ENCODE results near the gene TEX9.
"Not testable (repeated sequence)": the region's sequence is repeated elsewhere in the genome, so short reads cannot be mapped to it uniquely, and the experiment has no call there.

Gene TEX9

DNA sequence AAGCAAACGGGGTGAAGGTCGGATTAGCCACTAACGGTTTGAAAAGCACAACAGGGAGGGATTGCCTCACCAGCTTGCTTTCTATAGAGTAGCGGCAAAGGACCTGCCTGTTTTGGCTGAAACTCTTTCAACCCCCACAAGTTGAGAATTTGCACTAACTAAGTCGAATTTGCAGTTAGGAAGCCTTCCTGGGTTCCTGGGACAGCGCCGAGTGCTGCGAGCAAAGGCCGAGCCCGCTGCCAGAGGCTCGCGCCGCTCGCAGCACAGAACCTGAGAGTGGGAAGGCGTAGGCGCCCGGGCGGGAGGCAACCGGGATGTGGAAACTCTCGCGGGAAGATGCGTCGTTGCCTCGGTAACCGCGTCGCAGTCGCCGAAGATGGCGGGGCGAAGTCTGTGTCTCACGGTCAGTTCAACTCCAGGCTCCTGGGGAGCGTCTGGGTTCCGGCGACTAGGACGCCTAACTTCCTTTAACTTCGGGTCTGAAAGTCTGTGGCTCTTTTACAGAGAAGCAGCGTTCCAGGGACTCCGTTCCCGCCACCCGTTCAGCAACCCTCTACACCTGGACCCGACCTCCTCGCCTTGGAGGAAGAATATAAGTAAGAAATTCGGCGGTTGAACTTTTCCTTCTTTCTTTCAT, at the start of gene TEX9:
Gene TEX9 (plus strand): TSS at position 352 of the 637 bp plus-strand sequence. CDS start 25 bp downstream, at position 377.
- DNase-seq: peak; percentile 77

DNA sequence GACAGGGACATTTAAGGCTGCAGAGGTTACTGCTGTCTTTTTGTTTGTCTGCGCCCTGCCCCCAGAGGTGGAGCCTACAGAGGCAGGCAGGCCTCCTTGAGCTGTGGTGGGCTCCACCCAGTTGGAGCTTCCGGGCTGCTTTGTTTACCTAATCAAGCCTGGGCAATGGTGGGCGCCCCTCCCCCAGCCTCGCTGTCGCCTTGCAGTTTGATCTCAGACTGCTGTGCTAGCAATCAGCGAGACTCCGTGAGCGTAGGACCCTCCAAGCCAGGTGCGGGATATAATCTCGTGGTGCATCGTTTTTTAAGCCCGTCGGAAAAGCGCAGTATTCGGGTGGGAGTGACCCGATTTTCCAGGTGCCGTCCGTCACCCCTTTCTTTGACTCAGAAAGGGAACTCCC, 48.7 kb upstream of the TEX9 start:
- DNase-seq: not testable (repeated sequence)

DNA sequence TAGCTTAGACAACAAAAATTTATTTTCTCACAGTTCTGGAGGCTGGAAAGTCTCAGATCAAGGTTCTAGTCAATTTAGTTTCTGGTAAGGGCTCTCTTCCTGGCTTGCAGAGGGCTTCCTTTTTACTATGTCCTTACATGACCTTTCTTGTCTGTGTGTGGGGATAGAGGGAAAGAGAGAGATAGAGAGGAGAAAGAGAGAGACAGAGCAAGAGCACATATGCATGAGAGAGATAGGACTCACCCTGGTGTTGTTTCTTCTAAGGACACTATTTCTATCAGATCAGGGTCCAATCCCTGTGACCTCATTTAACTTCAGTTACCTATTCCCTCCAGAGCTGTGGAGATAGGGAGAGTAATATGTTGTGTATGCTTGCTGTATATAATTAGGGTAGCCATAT, 44.9 kb upstream of the TEX9 start:
- DNase-seq: no peak

DNA sequence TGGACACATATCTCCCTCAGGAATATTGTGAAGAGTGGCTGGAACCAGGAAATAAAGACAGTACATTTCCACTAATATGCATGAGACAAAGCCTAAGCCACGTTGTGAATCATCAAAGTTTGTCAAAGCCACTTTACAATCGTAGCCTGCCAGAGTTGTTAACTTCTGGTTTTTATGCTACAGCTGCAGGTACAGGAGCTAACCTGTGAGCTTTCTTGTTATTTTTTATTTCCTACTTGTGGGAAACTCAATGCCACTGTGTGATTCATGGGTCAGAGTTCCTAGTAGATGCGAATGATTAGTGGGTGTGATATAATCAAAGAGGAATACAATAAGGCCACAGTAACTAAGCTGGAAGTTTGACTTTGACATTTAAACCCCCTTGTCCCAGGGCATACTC, 44.4 kb upstream of the TEX9 start:
- no peak for DNase-seq

DNA sequence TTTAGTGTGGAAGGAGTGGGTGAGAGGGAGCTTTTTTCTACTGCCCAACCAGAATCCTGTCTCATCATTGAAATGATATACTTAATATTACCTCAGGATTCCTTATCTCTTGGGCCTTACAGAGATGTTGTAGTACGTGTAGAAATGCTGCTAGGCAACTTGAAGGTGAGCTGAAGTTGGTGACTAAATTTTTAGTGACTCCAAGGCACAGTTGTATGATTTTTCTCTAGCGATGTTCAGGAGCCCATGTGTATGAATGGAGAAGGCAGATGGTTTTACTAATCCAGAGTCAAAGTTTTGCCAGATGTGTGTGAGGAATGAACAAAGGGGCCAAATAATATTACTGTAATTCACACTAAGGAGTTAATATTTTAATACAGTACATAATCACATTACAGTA, 42.8 kb upstream of the TEX9 start:
- no peak for DNase-seq

DNA sequence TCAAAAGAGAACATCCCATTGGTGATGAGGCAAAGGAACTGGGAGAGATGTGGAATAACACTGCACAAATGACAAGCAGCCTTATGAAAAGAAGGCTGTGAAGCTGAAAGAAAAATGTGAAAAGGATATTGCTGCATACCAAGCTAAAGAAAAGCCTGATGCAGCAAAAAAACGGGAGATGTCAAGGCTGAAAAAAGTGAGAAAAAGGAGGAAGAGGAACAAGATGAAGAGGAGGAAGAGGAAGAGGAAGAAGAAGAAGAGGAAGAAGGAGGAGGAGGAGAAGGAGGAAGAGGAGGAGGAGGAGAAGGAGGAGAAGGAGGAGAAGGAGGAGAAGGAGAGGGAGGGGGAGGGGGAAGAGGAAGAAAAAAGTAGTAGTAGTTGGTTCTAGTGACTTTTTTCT, 41.8 kb upstream of the TEX9 start:
- DNase-seq: no peak

DNA sequence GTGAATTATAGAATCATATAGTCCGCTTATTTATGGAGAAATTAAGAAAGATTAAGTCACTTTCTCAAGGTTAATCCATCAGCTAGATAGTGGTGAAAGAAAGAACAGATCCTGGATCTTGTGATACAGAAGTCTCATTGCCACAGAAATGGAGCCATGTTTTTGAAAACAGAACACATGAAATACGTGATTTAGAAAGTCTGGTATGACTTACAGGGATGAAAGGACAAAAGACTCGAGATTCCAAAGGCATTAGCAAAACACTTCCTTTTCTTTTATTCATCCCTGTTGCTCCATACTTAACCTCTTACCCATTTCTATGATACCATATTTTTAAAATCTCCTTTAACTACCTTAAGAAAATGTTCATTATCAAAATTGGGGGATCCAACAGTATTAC, 40.0 kb upstream of the TEX9 start:
- DNase-seq: no peak

DNA sequence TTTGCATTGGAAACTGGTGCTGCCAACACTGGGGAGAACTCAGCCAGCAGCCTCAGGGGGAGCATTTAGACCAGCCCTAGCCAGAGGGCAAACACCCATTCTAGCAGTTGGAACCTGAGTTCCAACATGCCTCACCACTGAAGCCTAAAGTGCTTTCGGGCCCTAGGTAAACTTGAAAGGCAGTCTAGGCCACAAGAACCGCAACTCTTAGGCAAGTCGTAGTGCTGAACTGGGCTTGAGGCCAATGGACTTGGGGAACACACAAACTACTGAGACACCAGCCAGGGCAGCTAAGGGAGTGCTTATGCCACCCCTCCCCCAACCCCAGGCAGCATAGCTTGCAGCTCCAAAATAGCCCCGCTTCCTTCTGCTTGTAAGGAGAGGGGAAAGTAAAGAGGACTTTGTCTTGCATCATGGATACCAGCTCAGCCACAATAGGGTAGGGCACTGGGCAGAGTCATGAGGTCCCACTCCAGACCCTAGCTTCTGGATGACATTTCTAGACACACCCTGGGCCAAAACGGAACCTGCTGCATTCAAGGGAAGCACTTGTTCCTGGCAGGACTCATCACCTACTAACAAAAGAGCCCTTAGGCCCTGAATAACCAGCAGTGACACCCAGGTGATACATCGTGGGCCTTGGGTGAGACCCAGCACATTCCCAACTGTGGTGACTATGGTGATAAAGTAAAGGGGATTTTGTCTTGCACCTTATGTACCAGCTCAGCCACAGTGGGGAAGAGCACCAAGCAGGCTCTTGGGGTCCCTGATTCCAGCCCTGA, 37.3 kb upstream of the TEX9 start:
- no peak for DNase-seq

DNA sequence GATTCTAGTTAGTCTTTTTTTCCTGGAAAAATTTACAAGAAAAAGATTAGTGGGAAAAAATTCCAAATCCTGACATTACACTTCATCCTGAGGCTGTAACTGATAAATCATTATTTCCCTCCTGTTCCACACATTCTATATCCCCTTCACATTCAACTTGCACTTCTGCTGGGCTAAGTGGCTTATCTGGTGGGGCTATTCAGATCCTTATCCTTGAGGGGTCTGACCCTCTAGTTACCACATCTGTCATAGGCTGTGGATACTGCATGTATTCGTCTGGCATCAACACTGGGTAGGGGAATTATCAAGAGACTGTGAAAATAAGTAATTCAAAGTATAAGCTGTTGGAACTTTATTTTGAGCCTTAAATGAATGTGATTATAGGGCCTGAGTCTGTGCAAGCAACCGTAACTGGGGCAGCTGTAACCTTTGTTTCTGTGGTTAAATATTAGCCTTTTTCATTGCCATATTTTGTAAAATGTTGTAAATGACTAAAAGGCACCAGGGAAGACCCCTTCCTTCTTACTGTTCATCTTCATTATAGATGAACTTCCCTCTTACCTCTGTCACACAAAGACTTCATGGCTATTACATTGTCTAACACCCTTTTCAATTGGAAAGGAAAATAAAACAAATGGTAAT, 28.0 kb upstream of the TEX9 start:
- DNase-seq: no peak

DNA sequence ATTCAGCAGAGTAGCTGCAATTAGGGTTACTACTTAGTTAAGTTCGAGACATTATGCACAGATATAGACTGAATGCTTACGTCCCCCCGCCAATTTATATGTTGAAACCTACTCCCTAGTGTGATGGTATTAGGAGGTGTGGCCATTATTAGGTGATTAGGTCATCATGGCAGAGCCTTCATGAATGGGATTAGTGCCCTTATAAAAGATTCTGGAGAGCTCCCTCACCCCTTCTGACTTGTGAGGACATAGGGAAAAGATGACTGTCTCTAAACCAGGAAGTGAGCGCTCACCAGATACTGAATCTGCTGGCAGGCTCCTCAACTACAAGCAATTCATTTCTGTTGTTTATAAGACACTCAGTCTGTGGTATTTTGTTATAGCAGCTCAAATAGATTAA, 25.6 kb upstream of the TEX9 start:
- DNase-seq: no peak

DNA sequence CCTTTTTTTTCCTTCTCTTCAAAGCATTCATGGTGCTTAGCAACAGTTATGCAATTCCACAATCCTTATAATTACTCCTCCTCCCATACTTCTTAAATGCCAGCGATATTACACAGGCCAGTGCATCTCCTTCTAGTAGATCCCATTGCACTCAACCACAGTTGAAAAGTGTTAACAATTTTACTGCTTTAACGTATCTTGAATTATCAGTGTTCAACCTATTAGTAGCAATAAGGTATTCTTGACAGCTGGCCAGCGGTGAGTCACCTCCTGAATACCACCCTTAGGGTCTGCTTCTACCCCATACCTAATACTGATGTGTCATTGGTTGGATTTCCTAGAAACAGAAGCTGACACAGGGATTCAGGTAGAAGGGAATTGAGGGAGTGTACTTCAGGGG, 24.0 kb upstream of the TEX9 start:
- no peak for DNase-seq

DNA sequence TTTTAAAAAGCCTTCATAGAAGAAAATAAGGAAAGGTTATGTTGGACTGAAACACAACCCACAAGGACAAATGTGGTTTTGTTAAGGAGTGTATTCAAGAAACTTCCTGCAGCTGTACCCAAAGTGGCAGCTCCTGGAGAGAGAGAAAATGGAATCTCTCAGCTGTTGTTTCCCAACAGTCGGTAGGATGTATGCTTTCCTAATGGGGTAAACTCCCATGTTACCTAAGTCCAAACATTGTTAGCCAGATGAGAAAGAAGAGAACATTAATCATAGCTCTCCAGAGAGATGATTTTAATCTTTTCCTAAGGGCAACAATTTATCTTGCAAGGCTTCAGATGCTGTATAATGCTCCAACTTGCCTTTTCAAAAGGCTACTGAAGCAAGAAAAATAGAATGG, 22.6 kb upstream of the TEX9 start:
- no peak for DNase-seq

DNA sequence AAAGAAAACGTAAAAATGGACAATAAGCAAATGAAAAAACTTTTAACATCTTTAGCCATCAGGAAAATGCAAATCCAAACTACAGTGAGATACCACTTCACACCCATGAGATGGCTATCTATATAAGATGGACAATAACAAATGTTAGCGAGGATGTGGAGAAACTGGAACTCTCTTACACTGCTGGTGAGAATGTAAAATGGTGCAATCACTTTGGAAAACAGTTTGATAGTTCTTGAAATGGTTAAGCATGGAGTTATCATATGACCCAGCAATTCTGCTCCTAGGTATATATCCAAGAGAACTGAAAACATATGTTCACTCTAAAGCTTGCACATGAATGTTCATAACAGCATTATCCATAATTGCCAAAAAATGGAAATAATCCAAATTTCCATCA, 21.3 kb upstream of the TEX9 start:
- DNase-seq: no peak

DNA sequence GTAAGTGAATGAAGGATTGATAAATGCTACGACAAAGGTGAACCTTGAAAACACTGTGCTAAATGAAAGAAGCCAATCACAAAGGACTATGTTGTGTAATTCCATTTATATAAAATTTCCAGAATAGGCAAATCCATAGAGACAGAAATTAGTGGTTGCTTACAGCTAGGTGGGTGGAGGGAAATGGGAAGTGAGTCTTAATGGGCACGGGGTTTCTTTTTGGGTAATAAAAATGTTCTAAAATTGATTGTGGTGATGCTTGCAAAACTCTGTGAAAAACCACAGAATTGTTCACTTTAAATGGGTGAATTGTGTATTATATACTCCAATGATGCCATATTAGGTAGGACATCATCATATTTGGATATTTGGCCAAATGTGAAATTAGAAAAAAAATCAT, 20.9 kb upstream of the TEX9 start:
- DNase-seq: no peak

DNA sequence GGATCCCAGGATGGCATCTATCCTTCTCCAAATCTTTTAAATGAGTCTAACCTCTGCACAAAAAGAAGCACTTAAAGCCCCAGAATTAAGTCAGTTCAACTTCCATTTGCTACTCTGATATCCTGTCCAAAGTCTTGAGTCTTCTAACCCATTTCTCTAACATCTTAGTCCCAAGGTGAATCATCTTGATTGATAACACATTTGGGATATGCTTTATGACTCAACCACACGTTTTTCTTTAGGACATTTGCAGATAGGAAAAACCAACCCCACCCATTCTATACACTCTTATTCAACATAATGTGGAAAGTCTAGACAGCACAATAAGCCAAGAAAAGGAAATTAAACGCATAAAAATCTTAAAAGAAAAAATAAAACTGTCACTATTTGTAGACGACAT, 18.8 kb upstream of the TEX9 start:
- no peak for DNase-seq

DNA sequence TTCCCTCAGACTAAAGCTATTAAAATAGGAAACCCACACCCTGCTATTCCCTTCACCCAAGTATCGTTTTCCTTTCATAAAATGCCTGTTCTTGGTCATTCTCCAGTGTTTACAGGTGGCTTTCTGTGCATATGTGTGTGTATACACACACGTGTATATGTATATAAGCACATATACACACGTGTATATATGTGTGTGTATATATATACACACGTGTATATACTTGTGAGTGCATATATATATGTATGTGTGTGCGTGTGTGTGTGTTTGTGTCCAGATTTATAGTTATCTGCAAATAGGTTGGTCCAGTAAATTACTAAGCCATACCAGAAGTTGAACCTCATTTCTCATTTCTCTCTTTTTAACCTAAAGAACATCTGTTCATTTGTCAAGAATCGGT, 15.7 kb upstream of the TEX9 start:
- DNase-seq: no peak

DNA sequence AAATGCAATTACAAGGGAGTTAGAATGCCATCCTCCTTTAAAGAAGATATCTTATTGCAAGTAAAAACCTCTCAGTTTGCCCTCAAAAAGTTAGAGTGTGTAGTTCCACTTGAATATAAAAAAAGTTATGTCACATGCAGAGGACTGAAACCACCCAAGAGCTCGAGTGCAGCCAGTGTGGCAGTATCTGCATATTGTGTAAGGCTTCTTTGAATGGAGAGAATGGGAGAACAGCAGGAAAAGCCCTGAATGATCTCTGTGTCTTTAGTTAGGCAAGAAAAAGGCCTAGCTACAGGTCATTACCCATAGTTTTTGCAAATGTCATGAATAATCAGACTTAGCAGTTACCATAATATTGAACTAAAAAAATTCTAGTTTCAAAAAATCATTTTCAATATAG, 13.9 kb upstream of the TEX9 start:
- no peak for DNase-seq

DNA sequence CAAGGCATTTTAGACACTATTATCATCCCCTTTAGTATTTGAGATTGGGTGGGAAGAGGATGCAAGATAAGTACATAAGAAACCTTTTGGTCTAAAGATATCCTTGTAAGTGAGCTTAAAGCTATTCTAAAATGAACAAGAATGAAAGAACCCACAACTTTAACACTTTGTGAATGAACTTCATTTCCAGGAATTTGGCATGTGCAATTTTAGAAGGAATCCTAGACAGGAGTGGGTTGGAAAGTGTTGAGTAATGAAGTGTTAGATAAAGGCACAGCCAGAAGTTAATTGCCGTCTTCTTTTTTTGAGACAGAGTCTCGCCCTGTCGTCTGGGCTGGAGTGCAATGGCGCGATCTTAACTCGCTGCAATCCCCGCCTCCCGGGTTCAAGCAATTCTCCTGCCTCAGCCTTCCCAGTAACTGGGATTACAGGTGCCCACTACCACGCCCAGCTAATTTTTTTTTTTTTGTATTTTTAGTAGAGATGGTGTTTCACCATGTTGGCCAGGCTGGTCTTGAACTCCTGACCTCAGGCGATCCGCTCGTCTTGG, 13.2 kb upstream of the TEX9 start:
- no peak for DNase-seq

DNA sequence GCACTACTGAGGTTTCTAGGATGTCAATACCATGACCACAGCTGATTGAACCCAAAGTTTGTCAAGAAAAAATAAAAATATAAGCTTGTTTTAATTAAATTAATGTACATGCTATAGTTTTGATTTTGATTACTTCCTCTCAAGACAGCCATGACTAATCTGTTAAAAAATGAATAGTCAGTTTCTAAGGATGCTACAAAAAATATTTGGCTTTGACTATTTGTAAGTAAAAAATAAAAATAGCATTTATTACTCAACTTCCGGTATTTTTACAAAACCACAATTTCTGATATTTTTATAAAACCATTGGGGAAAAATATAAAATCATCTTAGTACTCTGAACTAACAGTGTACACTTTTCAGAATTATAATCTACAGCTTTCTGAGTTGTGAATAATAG, 12.1 kb upstream of the TEX9 start:
- no peak for DNase-seq

DNA sequence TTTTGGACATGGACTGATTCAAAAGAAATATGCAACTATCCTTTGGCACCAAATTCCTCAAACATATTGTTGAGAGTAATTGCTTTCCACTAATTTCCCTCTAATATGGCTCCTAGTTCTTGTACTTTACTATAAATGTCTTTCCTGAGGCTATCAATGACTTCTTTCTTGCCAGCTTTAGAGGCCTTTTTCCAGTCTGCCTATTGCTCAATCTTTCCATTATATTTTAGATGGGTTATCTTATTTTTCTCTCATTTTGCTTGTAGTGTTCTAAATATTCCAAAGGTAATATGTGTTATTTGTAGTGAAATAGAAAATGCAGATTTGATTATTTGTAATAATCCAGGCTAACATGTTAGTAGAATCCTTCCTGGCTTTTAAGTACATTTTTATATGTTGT, 11.5 kb upstream of the TEX9 start:
- no peak for DNase-seq

DNA sequence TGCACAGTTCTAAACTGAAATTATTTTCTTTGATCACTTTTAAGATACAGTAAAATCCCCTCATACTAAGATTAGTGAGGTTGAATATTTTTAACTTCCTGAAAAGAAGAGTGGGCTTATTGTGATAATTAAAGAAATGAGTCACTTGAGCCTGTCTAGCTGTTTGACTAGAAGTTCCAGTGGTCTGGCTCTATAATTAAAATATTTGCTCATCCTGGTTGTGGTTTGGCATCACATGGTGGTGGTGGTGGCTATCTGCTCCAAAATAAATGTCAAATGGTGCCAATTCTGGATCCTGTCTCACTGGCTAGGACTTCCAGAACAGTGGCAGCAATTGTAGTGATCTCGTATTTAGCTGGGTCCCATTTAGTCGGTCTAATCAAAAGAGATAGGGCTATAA, 8.6 kb upstream of the TEX9 start:
- no peak for DNase-seq

DNA sequence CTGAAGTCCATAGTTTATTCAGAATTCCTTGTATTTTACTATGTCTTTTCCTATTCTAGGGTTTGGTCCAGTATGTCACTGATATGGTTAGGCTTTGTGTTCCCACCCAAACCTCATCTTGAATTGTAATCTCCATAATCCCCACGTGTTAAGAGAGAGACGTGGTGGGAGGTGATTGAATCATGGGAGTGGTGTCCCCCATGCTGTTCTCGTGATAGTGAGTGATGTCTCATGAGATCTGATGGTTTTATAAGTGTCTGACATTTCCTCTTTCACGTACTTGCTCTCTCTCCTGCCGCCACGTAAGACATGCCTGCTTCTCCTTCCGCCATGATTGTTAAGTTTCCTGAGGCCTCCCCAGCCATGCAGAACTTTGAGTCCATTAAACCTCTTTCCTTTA, 6.6 kb upstream of the TEX9 start:
- DNase-seq: no peak

DNA sequence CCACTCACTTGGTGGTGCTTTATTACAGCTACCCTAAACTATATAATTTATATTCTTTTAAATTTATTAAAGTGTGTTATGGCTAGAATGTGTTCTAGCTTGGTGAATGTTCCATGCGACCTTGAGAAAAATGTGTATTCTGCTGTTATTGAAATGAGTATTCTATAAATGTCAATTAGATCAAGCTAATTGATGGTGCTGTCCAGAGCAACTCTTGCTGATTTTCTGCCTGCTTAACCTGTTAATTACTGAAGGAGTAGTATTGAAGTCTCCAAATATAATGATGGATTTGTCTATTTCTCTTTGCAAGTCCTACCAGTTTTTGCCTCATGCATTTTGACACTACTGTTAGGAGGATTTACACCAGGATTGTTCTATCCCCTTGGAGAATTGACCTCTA, 3.2 kb upstream of the TEX9 start:
- no peak for DNase-seq

DNA sequence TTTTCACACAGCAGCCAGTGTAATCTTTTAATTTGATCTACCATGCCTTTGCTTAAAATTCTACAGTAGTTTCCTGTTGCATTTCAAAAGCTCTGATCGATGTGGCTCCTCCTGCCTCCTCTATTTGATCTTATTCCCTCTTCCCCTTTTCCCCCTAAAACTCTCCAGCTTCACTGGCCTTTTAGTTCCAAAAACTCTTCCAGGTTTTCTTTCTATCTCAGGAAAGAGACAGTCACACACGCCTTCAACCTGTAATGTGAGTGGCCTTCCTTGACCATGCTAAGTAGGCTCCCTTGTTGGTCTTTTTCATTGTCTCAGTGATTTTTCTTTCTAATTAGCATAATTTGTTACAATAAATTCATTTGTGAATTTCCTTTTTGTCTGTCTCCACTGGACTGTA, 985 bp downstream of the TEX9 start:
- DNase-seq: no peak
